Mammary epithelial cell (primary cell): ENCODE results near the gene USP17L13.
"Not testable (repeated sequence)": the region's sequence is repeated elsewhere in the genome, so short reads cannot be mapped to it uniquely, and the experiment has no call there.

Source experiments
- CTCF ChIP-seq, 2 donors: IDR thresholded peaks in 1 of 2; conservative IDR thresholded peaks in 1 of 2; 2 replicates each; pipeline ENCODE4 v1.5.1; 2011 to 2012; ENCODE audit warnings: inconsistent platforms in 2 of 2, low read length in 2 of 2, mild to moderate bottlenecking in 2 of 2, control low read depth in 1 of 2, low read depth in 1 of 2; ENCODE audit not compliant: insufficient read depth in 1 of 2; ENCODE audit errors: extremely low read depth in 1 of 2
- EZH2 ChIP-seq: IDR thresholded peaks from 2 replicates; pipeline ENCODE4 v1.6.1; 2012; ENCODE audit warnings: low read length, inconsistent platforms, borderline replicate concordance

GRCh38 chr4:9247953-9248680 lies 23.4 kb downstream of the USP17L13 start, which contains the start of gene USP17L18:
- TF ChIP-seq CTCF (conservative IDR thresholded peaks at IDR 0.05 in 1 of 2, IDR thresholded peaks at IDR 0.05 in 1 of 2; ENCODE audit: extremely low read depth in 1 of 2, insufficient read depth in 1 of 2, low read depth in 1 of 2, low read length in 2 of 2); EZH2: not testable (repeated sequence)
